Gastrocnemius medialis (tissue), 4 donors: Measurements from ENCODE around the gene SUMO3. TPM values are rescaled to one million over a fixed set of nuclear protein-coding genes. Genes with fewer than 3 reads are reported as not detected.

ENCODE experiments used
- ATAC-seq, 2 donors: fragments of 150-250 bp; one replicate each; pipeline ENCODE4 v1.9.1; 2016
- DNase-seq, 2 donors: peaks; one replicate each; pipeline ENCODE4 v3.0.0-alpha.2; 2019
- H3K27ac ChIP-seq, 4 donors: fragments of 200-600 bp; sonication (generic); 1 replicate in 1 of 4; 2 replicates in 3 of 4; pipeline ENCODE4 v1.5.1; 2016 to 2018; ENCODE audit warnings: mild to moderate bottlenecking in 2 of 4, moderate library complexity in 1 of 4
- H3K27me3 ChIP-seq, 3 donors: fragments of 200-600 bp; sonication (generic) in 2 of 3; 1 replicate in 1 of 3; 2 replicates in 2 of 3; pipeline versions ENCODE4 v1.5.1 to v1.6.0; 2016 to 2019; ENCODE audit warnings: mild to moderate bottlenecking in 1 of 3, moderate library complexity in 1 of 3
- H3K36me3 ChIP-seq, 2 donors: fragments of 200-600 bp; sonication (generic) in 1 of 2; one replicate each; pipeline ENCODE4 v1.5.1; 2017 to 2018
- H3K4me1 ChIP-seq, 2 donors: fragments of 200-600 bp; sonication (generic) in 1 of 2; one replicate each; pipeline ENCODE4 v1.5.1; 2016 to 2017; ENCODE audit warnings: mild to moderate bottlenecking in 2 of 2
- H3K4me3 ChIP-seq, 4 donors: fragments of 200-600 bp; sonication (generic) in 3 of 4; 1 replicate in 1 of 4; 2 replicates in 3 of 4; pipeline ENCODE4 v1.5.1; 2016 to 2019; ENCODE audit warnings: mild to moderate bottlenecking in 2 of 4
- H3K9me3 ChIP-seq, 3 donors: fragments of 200-600 bp; sonication (generic) in 2 of 3; 1 replicate in 1 of 3; 2 replicates in 2 of 3; pipeline ENCODE4 v1.5.1; 2016 to 2019
- POLR2A ChIP-seq, 2 donors: fragments of 450-650 bp; IDR thresholded peaks; one replicate each; pipeline ENCODE4 v1.6.1; 2017; ENCODE audit warnings: antibody characterized with exemption in 2 of 2, mild to moderate bottlenecking in 2 of 2, moderate library complexity in 2 of 2
- in situ Hi-C, 4 donors: fragments of 200-750 bp; cut with MboI; loops; one replicate each; pipeline versions ENCODE4 v1.15.0 to v1.8.0; 2017; ENCODE audit warnings: low sequenced_read_pairs in 4 of 4
- intact Hi-C: fragments of 100-400 bp; cut with DNase I; formaldehyde crosslinking; loops from one replicate; pipeline ENCODE4 v1.15.1; 2023; ENCODE audit warnings: low total_unique reads
- total RNA-seq, 4 donors: library from RNA; depleted of rRNA; stranded (reverse); fragments of >200 nt; gene quantifications; one replicate each; pipeline versions ENCODE4 v1.1.0 to v1.2.3, GENCODE V29; 2016
- TF ChIP-seq, protein P1 (sequence below), 5 experiments: fragments of 450-650 bp in 3 of 5; fragments of 200-600 bp in 2 of 5; sonication (generic) in 2 of 5; IDR thresholded peaks in 4 of 5; conservative IDR thresholded peaks in 1 of 5; 1 replicate in 4 of 5; 2 replicates in 1 of 5; pipeline ENCODE4 v1.5.1; 2016 to 2019; ENCODE audit warnings: antibody characterized with exemption in 5 of 5, mild to moderate bottlenecking in 3 of 5, moderate library complexity in 3 of 5

The SUMO3 gene
- total RNA-seq, 4 donors from 2014 or later, result 49.0 to 85.9 (median 63.7) TPM

DNA sequence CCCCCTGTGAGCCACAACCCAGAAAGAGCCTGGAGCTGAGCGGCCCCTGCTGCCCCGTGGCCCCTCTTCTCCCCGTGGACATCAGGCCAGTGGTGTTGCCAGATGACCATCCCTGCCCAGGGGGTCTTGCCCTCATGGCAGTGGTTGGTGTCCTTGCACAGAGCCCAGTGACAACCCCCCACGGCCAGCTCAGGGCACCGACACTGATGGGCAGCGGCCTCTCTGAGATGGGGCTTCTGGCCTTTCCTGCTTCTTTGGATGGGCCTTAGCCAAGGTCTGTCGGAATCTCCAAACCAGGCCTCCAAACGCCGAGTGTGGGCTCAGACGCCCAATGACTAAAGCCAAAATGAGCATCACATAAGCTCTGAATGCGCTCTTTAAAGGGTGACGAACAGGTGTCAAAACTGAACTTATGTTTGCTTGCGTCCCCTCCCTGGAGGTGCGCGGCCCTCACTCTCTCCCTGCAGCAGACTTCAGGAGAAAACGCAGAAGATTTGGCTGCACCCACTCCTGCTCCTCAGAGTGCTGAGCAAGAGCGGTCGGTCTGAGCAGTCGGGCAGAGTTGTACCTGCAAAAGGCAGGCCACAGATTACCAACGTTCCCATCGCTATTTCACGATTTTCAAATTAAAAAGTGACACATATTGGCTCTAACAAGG is 58.1 kb downstream of the SUMO3 start:
- intact Hi-C loops (no loop called here), in situ Hi-C loops (no loop called here)
- H3K27me3 ChIP-seq, result no peaks in the 10 kb centered on the region
- H3K36me3 ChIP-seq, result no peaks in the 10 kb centered on the region
- no peaks in the 10 kb centered on the region for H3K9me3 ChIP-seq
- ATAC-seq, result no peak
- no peak overlapping the region for H3K27ac ChIP-seq
- H3K4me3 ChIP-seq, result no peak overlapping the region
- no peak for TF ChIP-seq POLR2A (IDR thresholded peaks at IDR 0.05)
- DNase-seq, result no peak
- H3K4me1 ChIP-seq, result no peaks in the 10 kb centered on the region

DNA sequence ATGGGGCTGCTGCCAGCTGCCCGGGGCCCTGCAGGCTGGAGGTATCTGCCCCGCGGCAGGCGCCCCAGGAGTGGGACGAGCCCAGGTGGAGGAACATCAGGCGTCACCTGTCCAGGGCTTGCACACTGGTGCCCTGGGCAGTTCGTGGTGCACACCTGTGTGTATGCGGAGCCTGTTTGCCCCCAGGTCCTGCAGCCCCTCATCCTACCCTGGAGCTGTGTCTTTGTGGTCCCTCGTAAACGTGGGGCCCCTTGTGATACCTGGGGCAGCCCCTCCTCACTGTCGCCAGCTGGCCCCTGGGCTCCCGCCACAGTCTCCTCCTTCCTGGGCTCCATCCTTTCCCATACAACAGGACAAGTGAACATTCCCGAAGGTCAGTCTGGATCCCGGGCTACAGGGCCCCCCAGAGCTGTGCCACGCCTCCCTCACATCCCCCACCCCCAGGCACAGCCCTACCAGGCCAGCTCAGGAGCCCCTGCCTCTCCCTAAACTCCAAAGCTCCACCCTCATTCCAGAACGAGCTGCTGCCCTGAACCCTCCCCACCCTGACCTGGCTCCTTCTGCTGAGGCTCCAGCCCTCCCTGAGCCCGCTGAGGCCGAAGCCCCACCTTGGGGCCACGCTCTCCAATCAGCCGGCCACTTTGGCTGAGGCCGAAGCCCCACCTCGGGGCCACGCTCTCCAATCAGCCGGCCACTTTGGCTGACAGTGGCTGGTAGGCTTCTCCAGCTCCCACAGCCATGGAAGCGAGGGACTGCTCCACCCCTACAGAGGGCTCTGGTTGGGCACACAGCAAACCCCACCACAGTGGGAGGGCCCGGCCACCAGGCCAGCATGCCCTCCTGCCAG is 58.9 kb downstream of the SUMO3 start:
- TF ChIP-seq, protein P1, sequence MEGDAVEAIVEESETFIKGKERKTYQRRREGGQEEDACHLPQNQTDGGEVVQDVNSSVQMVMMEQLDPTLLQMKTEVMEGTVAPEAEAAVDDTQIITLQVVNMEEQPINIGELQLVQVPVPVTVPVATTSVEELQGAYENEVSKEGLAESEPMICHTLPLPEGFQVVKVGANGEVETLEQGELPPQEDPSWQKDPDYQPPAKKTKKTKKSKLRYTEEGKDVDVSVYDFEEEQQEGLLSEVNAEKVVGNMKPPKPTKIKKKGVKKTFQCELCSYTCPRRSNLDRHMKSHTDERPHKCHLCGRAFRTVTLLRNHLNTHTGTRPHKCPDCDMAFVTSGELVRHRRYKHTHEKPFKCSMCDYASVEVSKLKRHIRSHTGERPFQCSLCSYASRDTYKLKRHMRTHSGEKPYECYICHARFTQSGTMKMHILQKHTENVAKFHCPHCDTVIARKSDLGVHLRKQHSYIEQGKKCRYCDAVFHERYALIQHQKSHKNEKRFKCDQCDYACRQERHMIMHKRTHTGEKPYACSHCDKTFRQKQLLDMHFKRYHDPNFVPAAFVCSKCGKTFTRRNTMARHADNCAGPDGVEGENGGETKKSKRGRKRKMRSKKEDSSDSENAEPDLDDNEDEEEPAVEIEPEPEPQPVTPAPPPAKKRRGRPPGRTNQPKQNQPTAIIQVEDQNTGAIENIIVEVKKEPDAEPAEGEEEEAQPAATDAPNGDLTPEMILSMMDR (IDR thresholded peaks at IDR 0.05 in 4 of 5, conservative IDR thresholded peaks at IDR 0.05 in 1 of 5), result no peak
- TF ChIP-seq POLR2A (IDR thresholded peaks at IDR 0.05), result no peak
- Histone ChIP-seq H3K36me3 (no peaks in the 10 kb centered on the region), H3K27me3 (no peaks in the 10 kb centered on the region), H3K27ac (no peak overlapping the region), H3K9me3 (no peaks in the 10 kb centered on the region), H3K4me3 (no peak overlapping the region), H3K4me1 (no peaks in the 10 kb centered on the region)
- DNase-seq, result no peak
- in situ Hi-C loops, result no loop called here
- no peak for ATAC-seq
- intact Hi-C loops, result no loop called here

DNA sequence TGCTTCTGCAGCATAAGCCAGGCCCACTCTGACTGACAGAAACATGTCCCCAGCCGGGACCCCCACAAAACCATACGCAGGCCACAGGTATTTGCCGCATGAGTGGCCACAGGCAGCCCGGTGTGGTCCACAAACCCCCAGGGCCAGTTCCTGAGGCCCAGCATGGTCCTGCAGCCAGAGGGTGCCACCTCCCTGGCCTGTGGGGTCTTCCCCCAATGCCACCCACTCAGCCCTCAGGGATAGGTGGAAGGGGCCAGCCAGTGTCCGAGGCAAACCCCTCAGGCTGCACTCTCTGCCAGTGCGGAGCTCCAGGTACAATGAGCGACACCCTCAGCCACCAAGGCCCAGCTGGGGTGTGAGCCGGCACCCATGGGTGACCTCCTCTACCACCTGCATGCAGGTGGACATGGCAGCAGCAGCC is 59.7 kb downstream of the SUMO3 start:
- intact Hi-C loops (no loop called here), in situ Hi-C loops (no loop called here)
- no peaks in the 10 kb centered on the region for H3K36me3 ChIP-seq
- no peaks in the 10 kb centered on the region for H3K9me3 ChIP-seq
- TF ChIP-seq, protein P1 (IDR thresholded peaks at IDR 0.05 in 4 of 5, conservative IDR thresholded peaks at IDR 0.05 in 1 of 5), result no peak
- no peak for TF ChIP-seq POLR2A (IDR thresholded peaks at IDR 0.05)
- ATAC-seq (no peak), DNase-seq (no peak)
- H3K27me3 ChIP-seq, result no peaks in the 10 kb centered on the region
- no peak overlapping the region for H3K4me3 ChIP-seq
- H3K27ac ChIP-seq, result no peak overlapping the region
- no peaks in the 10 kb centered on the region for H3K4me1 ChIP-seq

DNA sequence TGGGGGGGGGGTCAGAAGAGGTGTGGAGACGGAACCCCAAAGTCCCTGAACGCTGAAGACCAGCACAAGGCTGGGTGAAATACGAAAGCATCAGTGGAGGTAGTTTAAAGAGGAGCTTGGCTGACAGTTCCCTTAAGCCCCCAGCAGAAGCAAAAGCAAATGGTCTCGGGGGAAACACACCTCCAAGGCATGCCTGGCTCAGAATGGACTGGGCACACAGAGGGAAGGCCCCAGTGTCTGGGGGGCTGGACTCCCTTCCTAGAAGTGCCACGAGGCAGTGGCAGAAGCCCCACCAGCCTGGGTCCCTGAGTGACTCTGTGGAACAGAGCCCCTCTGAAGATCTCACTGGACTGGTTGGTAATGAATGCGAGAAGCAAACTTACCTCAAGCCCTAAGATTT is 60.1 kb downstream of the SUMO3 start:
- DNase-seq (no peak), ATAC-seq (no peak)
- in situ Hi-C loops, result no loop called here
- no peaks in the 10 kb centered on the region for H3K4me1 ChIP-seq
- no peak for TF ChIP-seq POLR2A (IDR thresholded peaks at IDR 0.05)
- TF ChIP-seq, protein P1 (IDR thresholded peaks at IDR 0.05 in 4 of 5, conservative IDR thresholded peaks at IDR 0.05 in 1 of 5), result no peak
- no peaks in the 10 kb centered on the region for H3K27me3 ChIP-seq
- H3K36me3 ChIP-seq, result no peaks in the 10 kb centered on the region
- no peak overlapping the region for H3K4me3 ChIP-seq
- intact Hi-C loops, result no loop called here
- no peak overlapping the region for H3K27ac ChIP-seq
- no peaks in the 10 kb centered on the region for H3K9me3 ChIP-seq

DNA sequence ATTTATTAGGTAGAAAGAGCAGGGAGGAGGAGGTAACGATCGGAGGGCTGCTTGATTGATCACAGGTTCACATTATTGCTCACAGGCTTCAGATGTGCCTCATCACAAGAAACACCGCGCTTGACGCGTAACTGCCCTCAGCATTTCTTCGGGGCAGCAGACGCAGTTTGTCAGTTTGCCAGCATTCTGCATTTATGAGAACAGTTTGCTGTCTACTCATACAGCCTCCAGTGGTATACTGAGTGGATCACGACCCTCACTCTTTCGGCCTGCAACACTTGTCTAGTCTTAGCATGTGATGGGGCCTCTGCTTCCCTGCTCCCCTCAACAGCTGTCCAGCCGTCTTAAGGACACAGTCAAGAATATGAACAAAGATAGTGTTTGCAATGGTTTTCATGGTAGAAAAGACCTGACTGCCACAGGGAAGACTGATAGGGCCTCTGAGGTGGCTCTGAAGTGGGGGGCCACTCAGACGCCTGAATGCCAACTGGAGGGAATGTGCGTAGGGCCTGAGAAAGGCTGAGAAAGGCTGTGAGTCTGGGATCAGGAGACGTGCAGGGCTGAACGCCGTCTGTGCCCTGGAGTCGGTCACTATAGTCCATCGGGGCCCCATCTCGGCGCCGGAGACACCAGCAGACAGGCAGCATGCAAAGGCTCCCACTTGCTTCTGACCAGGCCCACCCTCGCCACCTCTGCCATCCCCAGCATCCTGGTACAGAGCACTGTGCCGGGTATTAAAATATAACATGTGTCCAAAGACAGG is 61.3 kb downstream of the SUMO3 start:
- intact Hi-C loops, result no loop called here
- DNase-seq, result no peak
- Histone ChIP-seq H3K27me3 (no peaks in the 10 kb centered on the region), H3K4me1 (no peaks in the 10 kb centered on the region), H3K27ac (no peak overlapping the region), H3K36me3 (no peaks in the 10 kb centered on the region), H3K4me3 (no peak overlapping the region), H3K9me3 (no peaks in the 10 kb centered on the region)
- in situ Hi-C loops, result no loop called here
- TF ChIP-seq, protein P1 (IDR thresholded peaks at IDR 0.05 in 4 of 5, conservative IDR thresholded peaks at IDR 0.05 in 1 of 5), result no peak
- TF ChIP-seq POLR2A (IDR thresholded peaks at IDR 0.05), result no peak
- no peak for ATAC-seq
